ENCODE data around the gene AHSA1. TPM values are rescaled to one million over a fixed set of nuclear protein-coding genes. Genes with fewer than 3 reads are reported as not detected.
A peak's percentile ranks its signal among the peaks of the same experiment; 100 is the strongest.

Gene AHSA1
- total RNA-seq, 1 donor from 2014 or later = 85.7 TPM

DNA sequence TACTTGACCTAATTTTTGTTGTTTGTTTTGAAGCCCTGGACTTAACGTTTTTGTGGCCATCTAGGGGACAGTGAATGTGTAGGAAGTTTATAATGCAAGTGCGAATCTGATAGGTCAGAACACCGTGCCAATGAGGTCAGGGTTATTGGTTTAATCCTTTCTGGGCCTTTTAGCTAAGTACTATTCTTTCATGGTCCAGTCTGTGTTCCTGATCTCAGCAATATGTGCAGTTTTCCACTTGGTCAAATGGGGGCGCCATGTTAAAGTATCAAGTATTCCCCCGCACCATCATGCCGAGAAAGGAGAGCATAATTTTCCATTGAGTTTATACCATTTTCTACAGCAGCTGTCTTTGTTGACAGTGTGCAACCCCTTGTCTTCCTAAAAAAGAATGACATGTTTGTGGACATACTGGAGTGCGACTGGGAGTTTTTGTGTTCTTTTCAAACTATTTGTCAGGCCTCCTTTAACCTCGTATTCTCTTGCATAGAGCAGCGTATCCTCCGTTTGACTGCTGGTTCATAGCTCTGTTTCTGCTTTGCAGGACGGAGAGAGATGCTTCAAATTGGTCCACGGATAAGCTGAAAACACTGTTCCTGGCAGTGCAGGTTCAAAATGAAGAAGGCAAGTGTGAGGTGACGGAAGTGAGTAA is 1.3 kb downstream of the AHSA1 start:
- Mint-ChIP-seq H3K4me1 (ENCODE audit: low read depth) (peaks cover 30% of the 10 kb centered on the region), H3K4me3 (ENCODE audit: unreplicated experiment) (peak overlapping the region; percentile 100), H3K27me3 (ENCODE audit: low read depth) (no peaks in the 10 kb centered on the region), H3K9me3 (ENCODE audit: low read depth) (no peaks in the 10 kb centered on the region), H3K27ac (ENCODE audit: unreplicated experiment) (peak overlapping the region; percentile 39), H3K36me3 (ENCODE audit: low read depth) (peaks cover 26% of the 10 kb centered on the region)
- DNase-seq (ENCODE audit: low spot score) = no peak
- TF ChIP-seq, protein P1, sequence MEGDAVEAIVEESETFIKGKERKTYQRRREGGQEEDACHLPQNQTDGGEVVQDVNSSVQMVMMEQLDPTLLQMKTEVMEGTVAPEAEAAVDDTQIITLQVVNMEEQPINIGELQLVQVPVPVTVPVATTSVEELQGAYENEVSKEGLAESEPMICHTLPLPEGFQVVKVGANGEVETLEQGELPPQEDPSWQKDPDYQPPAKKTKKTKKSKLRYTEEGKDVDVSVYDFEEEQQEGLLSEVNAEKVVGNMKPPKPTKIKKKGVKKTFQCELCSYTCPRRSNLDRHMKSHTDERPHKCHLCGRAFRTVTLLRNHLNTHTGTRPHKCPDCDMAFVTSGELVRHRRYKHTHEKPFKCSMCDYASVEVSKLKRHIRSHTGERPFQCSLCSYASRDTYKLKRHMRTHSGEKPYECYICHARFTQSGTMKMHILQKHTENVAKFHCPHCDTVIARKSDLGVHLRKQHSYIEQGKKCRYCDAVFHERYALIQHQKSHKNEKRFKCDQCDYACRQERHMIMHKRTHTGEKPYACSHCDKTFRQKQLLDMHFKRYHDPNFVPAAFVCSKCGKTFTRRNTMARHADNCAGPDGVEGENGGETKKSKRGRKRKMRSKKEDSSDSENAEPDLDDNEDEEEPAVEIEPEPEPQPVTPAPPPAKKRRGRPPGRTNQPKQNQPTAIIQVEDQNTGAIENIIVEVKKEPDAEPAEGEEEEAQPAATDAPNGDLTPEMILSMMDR (IDR thresholded peaks at IDR 0.05) = peak; percentile 87

DNA sequence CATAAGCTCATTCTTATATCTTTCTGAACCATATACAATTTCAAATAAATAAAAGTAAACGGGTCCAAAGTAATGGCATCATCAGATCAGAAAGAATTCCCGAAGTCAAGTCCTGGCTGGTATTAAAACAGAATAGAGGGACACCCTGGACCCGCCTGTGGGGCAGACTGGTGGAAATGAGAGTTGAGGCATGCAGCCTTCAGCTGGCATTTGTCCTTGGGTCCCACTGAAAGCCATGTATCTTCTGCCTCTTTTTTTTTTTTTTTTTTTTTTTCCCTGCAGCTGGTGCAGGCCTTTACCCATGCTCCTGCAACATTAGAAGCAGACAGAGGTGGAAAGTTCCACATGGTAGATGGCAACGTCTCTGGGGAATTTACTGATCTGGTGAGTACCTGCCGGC is 9.9 kb downstream of the AHSA1 start:
- Mint-ChIP-seq H3K36me3 (ENCODE audit: low read depth) (peaks cover 37% of the 10 kb centered on the region), H3K27ac (ENCODE audit: unreplicated experiment) (no peak overlapping the region), H3K4me1 (ENCODE audit: low read depth) (no peaks in the 10 kb centered on the region), H3K27me3 (ENCODE audit: low read depth) (no peaks in the 10 kb centered on the region), H3K4me3 (ENCODE audit: unreplicated experiment) (no peak overlapping the region), H3K9me3 (ENCODE audit: low read depth) (no peaks in the 10 kb centered on the region)
- TF ChIP-seq, protein P1 (IDR thresholded peaks at IDR 0.05) = no peak
- DNase-seq (ENCODE audit: low spot score) = no peak

DNA sequence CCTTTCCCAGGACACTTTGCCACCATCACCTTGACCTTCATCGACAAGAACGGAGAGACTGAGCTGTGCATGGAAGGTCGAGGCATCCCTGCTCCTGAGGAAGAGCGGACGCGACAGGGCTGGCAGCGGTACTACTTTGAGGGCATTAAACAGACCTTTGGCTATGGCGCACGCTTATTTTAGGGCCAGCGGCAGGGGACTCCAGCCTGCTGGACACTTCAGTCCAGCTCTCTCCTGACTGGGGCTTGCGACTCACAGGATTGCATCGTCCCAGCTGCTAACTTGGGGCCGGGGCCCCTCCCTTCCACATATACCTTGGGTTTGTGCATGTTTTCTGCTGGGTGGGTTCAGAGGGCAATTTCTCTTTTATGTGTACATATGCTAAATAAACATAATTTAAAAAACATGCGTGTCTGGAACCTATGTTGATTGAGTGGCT is 11.2 kb downstream of the AHSA1 start:
- no peaks in the 10 kb centered on the region for H3K4me1 Mint-ChIP-seq (ENCODE audit: low read depth)
- TF ChIP-seq, protein P1 (IDR thresholded peaks at IDR 0.05) = no peak
- H3K27me3 Mint-ChIP-seq (ENCODE audit: low read depth) = no peaks in the 10 kb centered on the region
- DNase-seq (ENCODE audit: low spot score) = no peak
- no peaks in the 10 kb centered on the region for H3K9me3 Mint-ChIP-seq (ENCODE audit: low read depth)
- H3K4me3 Mint-ChIP-seq (ENCODE audit: unreplicated experiment) = no peak overlapping the region
- H3K27ac Mint-ChIP-seq (ENCODE audit: unreplicated experiment) = no peak overlapping the region
- peaks cover 31% of the 10 kb centered on the region for H3K36me3 Mint-ChIP-seq (ENCODE audit: low read depth)

DNA sequence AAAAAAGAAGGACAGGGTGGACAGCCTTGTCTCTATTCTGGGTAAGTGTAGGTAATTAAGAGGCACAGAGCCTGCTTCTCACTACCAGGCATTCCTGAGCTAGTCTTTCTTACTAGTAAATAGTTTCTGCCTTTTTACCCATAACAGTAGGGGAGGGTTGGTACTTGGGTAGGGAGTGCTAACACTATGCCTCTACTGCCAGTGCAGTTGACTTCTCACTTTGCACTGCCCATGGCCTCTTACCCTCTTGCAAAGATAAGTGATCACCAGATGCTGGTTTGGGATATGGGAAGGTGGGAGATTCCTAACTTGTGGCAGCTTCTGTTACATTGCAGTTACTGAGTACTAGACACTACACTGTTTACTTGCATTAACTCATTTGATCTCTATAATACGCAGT is 11.6 kb downstream of the AHSA1 start:
- TF ChIP-seq, protein P1 (IDR thresholded peaks at IDR 0.05) = no peak
- H3K36me3 Mint-ChIP-seq (ENCODE audit: low read depth) = peaks cover 31% of the 10 kb centered on the region
- DNase-seq (ENCODE audit: low spot score) = no peak
- H3K27me3 Mint-ChIP-seq (ENCODE audit: low read depth) = no peaks in the 10 kb centered on the region
- H3K4me1 Mint-ChIP-seq (ENCODE audit: low read depth) = no peaks in the 10 kb centered on the region
- H3K27ac Mint-ChIP-seq (ENCODE audit: unreplicated experiment) = no peak overlapping the region
- no peak overlapping the region for H3K4me3 Mint-ChIP-seq (ENCODE audit: unreplicated experiment)
- no peaks in the 10 kb centered on the region for H3K9me3 Mint-ChIP-seq (ENCODE audit: low read depth)

DNA sequence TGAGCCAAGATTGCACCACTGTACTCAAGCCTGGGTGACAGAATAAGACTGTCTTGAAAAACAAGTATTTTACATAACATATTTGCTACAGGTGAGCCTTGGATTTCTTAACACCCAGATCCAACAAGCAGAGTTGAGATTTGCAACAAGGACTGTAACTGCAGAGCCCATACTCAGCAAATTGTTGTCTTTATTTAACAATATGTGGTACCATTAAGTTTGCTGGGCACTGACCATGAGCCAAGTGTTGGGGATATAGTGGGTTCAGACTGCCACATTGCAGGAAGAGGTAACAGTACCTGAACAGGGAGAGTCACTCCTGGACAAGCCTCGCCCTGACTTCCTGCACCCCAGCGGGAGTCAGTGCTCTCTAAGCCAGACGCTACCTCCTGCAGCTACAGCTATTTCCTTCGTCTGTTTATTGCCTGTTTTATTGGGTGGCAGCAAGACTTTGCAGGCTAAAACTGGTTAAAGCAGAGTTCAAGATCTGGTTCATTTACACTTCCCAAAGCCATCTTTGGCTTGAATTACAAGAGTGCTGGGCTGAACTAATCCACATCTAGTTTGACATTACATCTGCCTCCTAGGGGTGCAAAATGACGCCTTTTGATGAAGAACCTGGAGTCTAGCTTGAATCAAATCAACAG is 12.5 kb downstream of the AHSA1 start:
- Mint-ChIP-seq H3K27me3 (ENCODE audit: low read depth) (no peaks in the 10 kb centered on the region), H3K4me1 (ENCODE audit: low read depth) (no peaks in the 10 kb centered on the region), H3K4me3 (ENCODE audit: unreplicated experiment) (no peak overlapping the region), H3K27ac (ENCODE audit: unreplicated experiment) (no peak overlapping the region), H3K9me3 (ENCODE audit: low read depth) (no peaks in the 10 kb centered on the region), H3K36me3 (ENCODE audit: low read depth) (peaks cover 28% of the 10 kb centered on the region)
- TF ChIP-seq, protein P1 (IDR thresholded peaks at IDR 0.05) = no peak
- DNase-seq (ENCODE audit: low spot score) = no peak
